HepG2 (cell line): Measurements from ENCODE around the gene PLEKHA8. TPM values are rescaled to one million over a fixed set of nuclear protein-coding genes. Genes with fewer than 3 reads are reported as not detected.

Experiments used
- HDAC1 ChIP-seq: sonication (generic); formaldehyde crosslinking; IDR thresholded peaks from 2 replicates; pipeline ENCODE4 v1.5.1; 2020; ENCODE audit warnings: mild to moderate bottlenecking, missing genetic modification reagents
- HIVEP1 ChIP-seq: sonication (generic); formaldehyde crosslinking; IDR thresholded peaks from 2 replicates; pipeline ENCODE4 v1.4.0; 2020; ENCODE audit warnings: mild to moderate bottlenecking, missing genetic modification reagents
- NR1H2 ChIP-seq: sonication (generic); formaldehyde crosslinking; IDR thresholded peaks from 2 replicates; pipeline ENCODE4 v1.8.1; 2022; ENCODE audit warnings: low read depth, missing genetic modification reagents, borderline replicate concordance
- NR2F6 ChIP-seq, 2 experiments: IDR thresholded peaks; 2 replicates each; pipeline ENCODE4 v1.6.1; 2016; ENCODE audit warnings: antibody characterized with exemption in 1 of 2, mild to moderate bottlenecking in 1 of 2
- PHF5A ChIP-seq: IDR thresholded peaks from one replicate; pipeline ENCODE4 v1.6.1; 2018; ENCODE audit warnings: low read depth, missing genetic modification reagents; ENCODE audit not compliant: unreplicated experiment
- SIX4 ChIP-seq: sonication (generic); formaldehyde crosslinking; IDR thresholded peaks from 2 replicates; pipeline ENCODE4 v1.4.0; 2020; ENCODE audit warnings: missing genetic modification reagents
- WIZ ChIP-seq: sonication (generic); formaldehyde crosslinking; IDR thresholded peaks from 2 replicates; pipeline ENCODE4 v1.5.1; 2020; ENCODE audit warnings: mild to moderate bottlenecking, missing genetic modification reagents
- ZBTB38 ChIP-seq: sonication (generic); formaldehyde crosslinking; IDR thresholded peaks from 2 replicates; pipeline ENCODE4 v1.5.1; 2020; ENCODE audit warnings: mild to moderate bottlenecking, missing genetic modification reagents
- ZNF121 ChIP-seq: sonication (generic); formaldehyde crosslinking; IDR thresholded peaks from 2 replicates; pipeline ENCODE4 v1.5.0; 2020; ENCODE audit warnings: mild to moderate bottlenecking, missing genetic modification reagents
- ZNF205 ChIP-seq: IDR thresholded peaks from 2 replicates; pipeline ENCODE4 v1.6.1; 2018; ENCODE audit warnings: missing biosample characterization, missing genetic modification reagents
- polyA plus RNA-seq, 8 experiments: library from polyadenylated mRNA; depleted of rRNA in 3 of 8; stranded (reverse) in 7 of 8; unstranded in 1 of 8; fragments of >200 nt; fragmentation: Illumina TruSeq in 4 of 8; extraction: Trizol in 4 of 8; gene quantifications; 2 replicates each; pipeline versions ENCODE4 v1.2.1 to v1.2.3, GENCODE V29; 2011 to 2016; ENCODE audit warnings: low read depth in 4 of 8, missing spikeins in 1 of 8, mixed read lengths in 1 of 8; ENCODE audit not compliant: insufficient read depth in 1 of 8
- total RNA-seq, 5 experiments: library from RNA; depleted of rRNA; stranded (reverse); fragments of >200 nt; fragmentation: Illumina TruSeq; extraction: Trizol; gene quantifications; 2 replicates each; pipeline ENCODE4 v1.2.3, GENCODE V29; 2016; ENCODE audit warnings: low read depth in 1 of 5
- TF ChIP-seq, protein P1 (sequence below): sonication (generic); formaldehyde crosslinking; IDR thresholded peaks from 2 replicates; pipeline ENCODE4 v1.8.1; 2022; ENCODE audit warnings: low read depth, mild to moderate bottlenecking, missing genetic modification reagents
- TF ChIP-seq, protein P2 (sequence below): sonication (generic); formaldehyde crosslinking; IDR thresholded peaks from 2 replicates; pipeline ENCODE4 v1.5.0; 2020; ENCODE audit warnings: missing genetic modification reagents, mild to moderate bottlenecking, borderline replicate concordance
- TF ChIP-seq, protein P3 (sequence below): sonication (generic); formaldehyde crosslinking; IDR thresholded peaks from 2 replicates; pipeline ENCODE4 v1.8.1; 2023; ENCODE audit warnings: mild to moderate bottlenecking, missing genetic modification reagents, borderline replicate concordance
- TF ChIP-seq, protein P4 (sequence below): sonication (generic); formaldehyde crosslinking; IDR thresholded peaks from 2 replicates; pipeline ENCODE4 v1.4.0; 2020; ENCODE audit warnings: missing genetic modification reagents
- TF ChIP-seq, protein P5 (sequence below): IDR thresholded peaks from 2 replicates; pipeline ENCODE4 v1.6.1; 2016; ENCODE audit warnings: low read depth, control low read depth

PLEKHA8 gene
- total and polyA plus RNA-seq, 2 of the 13 experiments (the other 11 are each of a cell fraction or from before 2014, with no cell fraction given): 12.5 to 26.4 TPM

DNA sequence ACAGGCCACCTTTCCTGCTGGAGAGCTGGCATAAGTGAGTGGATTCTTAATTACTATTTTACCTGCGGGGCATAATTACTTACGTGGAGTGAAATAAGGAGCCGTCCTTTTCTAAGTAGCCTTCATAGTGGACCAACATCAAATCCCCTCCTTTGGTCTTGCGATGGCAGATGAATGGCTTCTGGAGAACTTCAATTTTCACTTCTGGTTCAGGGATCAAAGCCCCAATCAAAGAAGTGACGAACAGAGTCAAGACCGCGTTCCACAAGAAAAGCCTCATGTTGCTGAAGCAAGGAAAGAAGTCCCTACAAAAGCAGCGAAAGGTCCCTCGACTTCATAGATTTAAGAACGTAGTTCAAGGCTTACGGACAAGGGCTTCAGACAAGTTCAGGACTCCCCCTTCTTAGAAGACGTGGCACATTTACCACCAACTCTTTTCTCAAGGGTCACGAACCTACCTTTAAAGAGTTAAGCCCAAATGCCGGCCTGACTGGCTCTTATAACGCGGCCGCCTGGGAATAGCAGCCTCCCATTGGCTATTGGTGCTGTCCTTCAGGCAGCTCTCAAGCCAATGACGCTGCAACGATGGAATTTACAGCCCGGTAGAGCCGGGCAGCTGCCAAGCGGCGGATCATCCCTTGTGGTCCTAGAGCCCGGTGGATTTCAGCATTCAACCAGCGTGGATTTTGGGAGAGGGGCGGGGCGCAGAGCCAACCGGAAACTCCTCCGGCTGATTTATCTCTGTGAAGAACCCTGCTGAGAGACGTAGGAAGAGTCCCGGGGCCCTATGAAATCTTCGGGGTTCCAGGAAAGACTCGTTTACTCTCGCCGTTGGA lies 1.8 kb upstream of the PLEKHA8 start, which contains the start of gene FKBP14 (continued):
- TF ChIP-seq, protein P1, sequence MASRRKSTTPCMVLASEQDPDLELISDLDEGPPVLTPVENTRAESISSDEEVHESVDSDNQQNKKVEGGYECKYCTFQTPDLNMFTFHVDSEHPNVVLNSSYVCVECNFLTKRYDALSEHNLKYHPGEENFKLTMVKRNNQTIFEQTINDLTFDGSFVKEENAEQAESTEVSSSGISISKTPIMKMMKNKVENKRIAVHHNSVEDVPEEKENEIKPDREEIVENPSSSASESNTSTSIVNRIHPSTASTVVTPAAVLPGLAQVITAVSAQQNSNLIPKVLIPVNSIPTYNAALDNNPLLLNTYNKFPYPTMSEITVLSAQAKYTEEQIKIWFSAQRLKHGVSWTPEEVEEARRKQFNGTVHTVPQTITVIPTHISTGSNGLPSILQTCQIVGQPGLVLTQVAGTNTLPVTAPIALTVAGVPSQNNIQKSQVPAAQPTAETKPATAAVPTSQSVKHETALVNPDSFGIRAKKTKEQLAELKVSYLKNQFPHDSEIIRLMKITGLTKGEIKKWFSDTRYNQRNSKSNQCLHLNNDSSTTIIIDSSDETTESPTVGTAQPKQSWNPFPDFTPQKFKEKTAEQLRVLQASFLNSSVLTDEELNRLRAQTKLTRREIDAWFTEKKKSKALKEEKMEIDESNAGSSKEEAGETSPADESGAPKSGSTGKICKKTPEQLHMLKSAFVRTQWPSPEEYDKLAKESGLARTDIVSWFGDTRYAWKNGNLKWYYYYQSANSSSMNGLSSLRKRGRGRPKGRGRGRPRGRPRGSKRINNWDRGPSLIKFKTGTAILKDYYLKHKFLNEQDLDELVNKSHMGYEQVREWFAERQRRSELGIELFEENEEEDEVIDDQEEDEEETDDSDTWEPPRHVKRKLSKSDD (CRISPR knock-in tag): no peak
- TF ChIP-seq NR2F6 (IDR thresholded peaks at IDR 0.05) (no peak), NR2F6 (CRISPR knock-in tag; IDR thresholded peaks at IDR 0.05) (no peak), SIX4 (peak; percentile 30; the same call in 1 of the 2 replicates), ZBTB38 (CRISPR knock-in tag) (no peak), PHF5A (no peak), HDAC1 (CRISPR knock-in tag) (peak; percentile 62), ZNF205 (CRISPR knock-in tag) (no peak), HIVEP1 (CRISPR knock-in tag) (no peak; the same call in 1 of the 2 replicates), NR1H2 (CRISPR knock-in tag) (no peak), WIZ (no peak), ZNF121 (CRISPR knock-in tag) (no peak)
- TF ChIP-seq, protein P2, sequence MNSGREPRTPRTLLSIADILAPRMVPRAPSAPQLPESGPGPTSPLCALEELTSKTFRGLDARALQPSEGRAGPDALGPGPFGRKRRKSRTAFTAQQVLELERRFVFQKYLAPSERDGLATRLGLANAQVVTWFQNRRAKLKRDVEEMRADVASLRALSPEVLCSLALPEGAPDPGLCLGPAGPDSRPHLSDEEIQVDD (CRISPR knock-in tag): no peak
- TF ChIP-seq, protein P3, sequence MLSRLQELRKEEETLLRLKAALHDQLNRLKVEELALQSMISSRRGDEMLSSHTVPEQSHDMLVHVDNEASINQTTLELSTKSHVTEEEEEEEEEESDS (CRISPR knock-in tag): no peak
- TF ChIP-seq, protein P4, sequence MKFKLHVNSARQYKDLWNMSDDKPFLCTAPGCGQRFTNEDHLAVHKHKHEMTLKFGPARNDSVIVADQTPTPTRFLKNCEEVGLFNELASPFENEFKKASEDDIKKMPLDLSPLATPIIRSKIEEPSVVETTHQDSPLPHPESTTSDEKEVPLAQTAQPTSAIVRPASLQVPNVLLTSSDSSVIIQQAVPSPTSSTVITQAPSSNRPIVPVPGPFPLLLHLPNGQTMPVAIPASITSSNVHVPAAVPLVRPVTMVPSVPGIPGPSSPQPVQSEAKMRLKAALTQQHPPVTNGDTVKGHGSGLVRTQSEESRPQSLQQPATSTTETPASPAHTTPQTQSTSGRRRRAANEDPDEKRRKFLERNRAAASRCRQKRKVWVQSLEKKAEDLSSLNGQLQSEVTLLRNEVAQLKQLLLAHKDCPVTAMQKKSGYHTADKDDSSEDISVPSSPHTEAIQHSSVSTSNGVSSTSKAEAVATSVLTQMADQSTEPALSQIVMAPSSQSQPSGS (CRISPR knock-in tag): no peak; the same call in 1 of the 2 replicates
- TF ChIP-seq, protein P5, sequence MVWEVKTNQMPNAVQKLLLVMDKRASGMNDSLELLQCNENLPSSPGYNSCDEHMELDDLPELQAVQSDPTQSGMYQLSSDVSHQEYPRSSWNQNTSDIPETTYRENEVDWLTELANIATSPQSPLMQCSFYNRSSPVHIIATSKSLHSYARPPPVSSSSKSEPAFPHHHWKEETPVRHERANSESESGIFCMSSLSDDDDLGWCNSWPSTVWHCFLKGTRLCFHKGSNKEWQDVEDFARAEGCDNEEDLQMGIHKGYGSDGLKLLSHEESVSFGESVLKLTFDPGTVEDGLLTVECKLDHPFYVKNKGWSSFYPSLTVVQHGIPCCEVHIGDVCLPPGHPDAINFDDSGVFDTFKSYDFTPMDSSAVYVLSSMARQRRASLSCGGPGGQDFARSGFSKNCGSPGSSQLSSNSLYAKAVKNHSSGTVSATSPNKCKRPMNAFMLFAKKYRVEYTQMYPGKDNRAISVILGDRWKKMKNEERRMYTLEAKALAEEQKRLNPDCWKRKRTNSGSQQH (CRISPR knock-in tag): peak; percentile 64
- TF ChIP-seq, all 625 proteins: peak for 156
